Myometrial cell (primary cell): Measurements from ENCODE around the gene CTSL. TPM values are rescaled to one million over a fixed set of nuclear protein-coding genes. Genes with fewer than 3 reads are reported as not detected.

Experiments used
- total RNA-seq: library from RNA; depleted of rRNA; stranded (reverse); fragments of >200 nt; gene quantifications from 2 replicates; pipeline ENCODE4 v1.2.3, GENCODE V29; 2015

CTSL gene
- 311 and 406 TPM in 2 replicates for total RNA-seq

GRCh38 chr9:87725900-87726709 lies at the start of gene CTSL:
CTSL (plus strand) TSS chr9:87726119; CDS start chr9:87727604, 1,485 bp downstream.

Other genes with a start within 250 kb of the CTSL start
- gene DAPK1, start 228.3 kb upstream of the CTSL start, total RNA-seq, result 0.86 and 1.1 TPM in 2 replicates
- gene SPATA31E1, start 156.8 kb downstream of the CTSL start, total RNA-seq, result under 0.01 and 0.18 TPM in 2 replicates
- gene SPATA31C1, start 191.8 kb downstream of the CTSL start, total RNA-seq, result not detected in 2 replicates
- 5.8 and 6.9 TPM in 2 replicates for gene CDK20, start 248.4 kb downstream of the CTSL start, total RNA-seq